Stimulated activated naive CD8-positive, alpha-beta T cell treated with anti-CD3 and anti-CD28 coated beads, Interleukin-15, Interleukin-2, amounts not matched to agents 100 ng/mL and 50 ng/mL, for 24 hours (primary cell): Measurements from ENCODE around the gene GLRX.
A peak's percentile ranks its signal among the peaks of the same experiment; 100 is the strongest.
"Not testable (repeated sequence)": the region's sequence is repeated elsewhere in the genome, so short reads cannot be mapped to it uniquely, and the experiment has no call there.

Experiments used
- H3K27ac Mint-ChIP-seq: one replicate; pipeline ENCODE4 v1.8.0; 2021; ENCODE audit warnings: mild to moderate bottlenecking, mixed read lengths
- H3K27me3 Mint-ChIP-seq: one replicate; pipeline ENCODE4 v1.8.0; 2021; ENCODE audit warnings: mixed read lengths
- H3K36me3 Mint-ChIP-seq: one replicate; pipeline ENCODE4 v1.8.0; 2021; ENCODE audit warnings: low read depth, mixed read lengths
- H3K4me1 Mint-ChIP-seq: one replicate; pipeline ENCODE4 v1.8.0; 2021; ENCODE audit warnings: low read depth, mixed read lengths
- H3K4me3 Mint-ChIP-seq: one replicate; pipeline ENCODE4 v1.8.0; 2021; ENCODE audit warnings: mild to moderate bottlenecking, mixed read lengths
- H3K9me3 Mint-ChIP-seq: one replicate; pipeline ENCODE4 v1.8.0; 2021; ENCODE audit warnings: mixed read lengths

GLRX gene

DNA sequence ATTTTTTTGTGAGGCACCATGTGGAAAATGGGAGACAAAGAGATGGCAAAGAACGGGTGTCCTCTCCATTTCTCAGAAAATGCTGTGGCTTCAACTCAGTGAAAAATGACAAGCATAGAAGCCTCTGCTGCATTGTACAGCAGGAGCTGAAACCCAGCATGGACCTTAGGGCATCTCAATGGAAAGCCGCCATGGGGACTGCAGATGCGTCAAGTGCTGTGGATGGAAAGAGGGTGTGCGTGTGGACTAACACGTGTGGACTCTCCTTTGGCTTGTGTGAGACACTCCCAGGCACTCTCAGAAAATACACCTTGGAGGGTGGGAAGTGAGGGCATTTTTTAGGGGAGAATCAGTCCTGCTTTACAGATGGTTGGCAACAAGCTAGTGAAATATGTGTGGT is 2.2 kb upstream of the GLRX start:
- Mint-ChIP-seq H3K4me1 (peaks cover 59% of the 10 kb centered on the region), H3K36me3 (no peaks in the 10 kb centered on the region), H3K4me3 (peak overlapping the region; percentile 93), H3K27ac (peak overlapping the region; percentile 93), H3K9me3 (no peaks in the 10 kb centered on the region), H3K27me3 (no peaks in the 10 kb centered on the region)

DNA sequence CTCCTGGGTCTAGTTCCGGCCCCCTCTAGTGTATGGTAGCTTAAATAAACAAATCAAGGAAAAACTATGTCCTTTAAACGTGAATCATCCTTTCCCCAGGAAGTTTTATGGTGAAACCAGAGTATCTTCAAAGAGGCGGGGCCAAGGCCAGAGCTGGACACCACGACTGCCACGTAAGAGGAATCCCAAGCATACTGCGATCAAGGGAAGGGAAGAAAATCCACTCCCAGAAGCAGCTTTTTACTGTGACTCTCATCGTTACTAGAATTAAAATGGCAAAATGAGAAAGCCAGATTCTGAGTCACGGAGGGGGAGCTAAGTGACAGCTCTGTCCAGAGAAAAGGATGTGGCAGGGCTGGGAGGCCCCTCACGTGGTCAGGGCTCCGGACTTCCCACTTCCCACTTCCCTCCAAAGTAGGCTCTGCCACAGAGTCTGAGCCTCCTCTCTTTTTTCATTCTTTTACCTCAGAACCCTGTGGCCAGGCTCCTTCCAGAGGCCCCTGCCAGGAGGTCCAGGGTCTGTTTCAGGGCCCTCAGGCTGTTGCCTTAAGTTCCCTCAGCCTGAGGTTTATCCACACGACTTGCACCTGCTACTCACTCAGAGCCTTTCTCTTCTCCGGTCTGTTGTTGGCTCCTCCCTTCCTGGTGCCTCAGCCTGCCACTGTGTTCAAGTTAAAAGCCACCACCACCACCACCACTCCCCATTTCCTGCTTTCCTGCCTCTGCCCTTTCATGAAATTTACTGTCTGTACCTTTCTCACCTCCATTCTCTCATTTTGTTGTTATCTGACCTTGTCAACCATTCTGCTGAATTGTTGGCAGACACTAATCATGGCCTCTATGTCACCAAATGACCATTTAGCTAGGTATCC is 1.4 kb upstream of the GLRX start:
- Mint-ChIP-seq H3K4me1 (peaks cover 64% of the 10 kb centered on the region), H3K27ac (peak overlapping the region; percentile 93), H3K36me3 (no peaks in the 10 kb centered on the region), H3K27me3 (no peaks in the 10 kb centered on the region), H3K9me3 (no peaks in the 10 kb centered on the region), H3K4me3 (peak overlapping the region; percentile 93)

DNA sequence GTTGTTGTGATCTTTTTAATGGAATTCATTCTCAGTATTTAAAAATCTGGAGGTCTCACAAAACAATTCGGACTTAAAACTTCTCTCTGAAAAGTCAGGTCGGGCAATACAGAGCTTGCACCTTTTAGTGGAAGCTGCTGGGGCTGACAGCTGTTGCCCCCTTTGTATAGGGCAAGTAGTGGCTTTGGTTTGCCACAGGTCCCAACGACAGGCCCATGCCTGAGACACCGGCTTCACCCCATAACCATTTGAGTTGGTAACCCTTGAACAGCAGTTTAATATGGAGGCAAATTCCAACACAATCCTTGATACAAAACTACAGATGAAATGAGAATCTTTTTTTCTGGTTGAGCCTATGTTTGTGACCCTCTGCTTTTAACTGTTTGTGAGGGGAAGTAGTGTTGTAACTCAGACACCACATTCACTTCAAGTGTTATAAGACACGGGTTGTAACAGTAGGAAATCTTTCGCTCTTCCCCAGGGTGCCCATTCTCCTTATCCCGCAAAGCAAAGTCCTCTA is 752 bp upstream of the GLRX start:
- Mint-ChIP-seq H3K9me3 (no peaks in the 10 kb centered on the region), H3K4me1 (peaks cover 71% of the 10 kb centered on the region)

GRCh38 chr5:95822043-95822541 is 434 bp downstream of the GLRX start:
- no peaks in the 10 kb centered on the region for H3K9me3 Mint-ChIP-seq
- peak overlapping the region; percentile 93 for H3K4me3 Mint-ChIP-seq
- H3K27ac Mint-ChIP-seq: peak overlapping the region; percentile 93
- H3K36me3 Mint-ChIP-seq: no peaks in the 10 kb centered on the region
- H3K4me1 Mint-ChIP-seq: peaks cover 78% of the 10 kb centered on the region
- no peaks in the 10 kb centered on the region for H3K27me3 Mint-ChIP-seq

More for the DNA sequence above, 752 bp upstream of the GLRX start:
- Mint-ChIP-seq H3K27me3 (no peaks in the 10 kb centered on the region), H3K36me3 (no peaks in the 10 kb centered on the region), H3K4me3 (peak overlapping the region; percentile 93), H3K27ac (peak overlapping the region; percentile 93)

DNA sequence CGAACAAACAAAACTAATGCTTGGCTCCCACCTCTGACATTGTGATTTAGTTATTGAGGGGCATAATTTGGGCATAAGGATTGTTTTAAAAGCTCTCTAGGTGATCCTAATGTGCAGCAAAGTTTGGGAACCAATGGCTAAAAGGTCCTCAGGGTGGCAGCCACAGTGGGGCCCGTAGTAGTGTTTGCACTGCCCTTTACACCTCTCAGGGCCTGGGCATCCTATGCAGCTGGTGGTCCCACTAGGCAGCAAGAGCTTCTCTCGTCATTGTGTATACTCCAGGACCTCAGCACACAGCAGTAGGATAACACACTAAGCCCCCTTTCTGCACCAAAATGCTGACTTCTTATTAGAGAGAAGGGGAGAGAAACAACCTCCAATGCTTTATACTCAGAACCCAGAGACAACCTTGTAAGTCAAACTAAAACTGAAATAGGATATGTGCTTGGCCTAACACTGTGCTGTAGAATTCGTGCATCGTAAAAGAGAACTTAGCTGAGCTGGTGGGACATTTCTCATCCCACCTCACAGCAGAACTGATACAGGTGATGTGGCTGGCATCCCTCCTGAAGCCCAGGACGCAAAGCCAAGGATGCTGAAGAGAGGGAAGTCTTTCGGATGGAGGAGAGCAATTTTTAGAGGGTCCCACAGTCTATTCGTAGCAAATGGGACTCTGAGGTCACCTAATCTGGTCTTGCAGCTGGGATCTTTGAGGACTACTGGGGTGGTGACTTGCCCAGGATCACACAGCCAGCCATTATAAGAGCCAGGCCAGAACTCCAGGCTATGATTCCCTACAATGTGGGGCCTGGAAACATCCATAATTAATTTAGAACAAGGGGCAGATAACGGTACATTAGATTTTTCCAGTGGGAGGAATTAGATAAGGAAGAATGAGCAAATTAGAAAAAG is 1.2 kb downstream of the GLRX start:
- H3K9me3 Mint-ChIP-seq: no peaks in the 10 kb centered on the region
- H3K27me3 Mint-ChIP-seq: no peaks in the 10 kb centered on the region
- H3K36me3 Mint-ChIP-seq: peaks cover 4% of the 10 kb centered on the region
- H3K4me3 Mint-ChIP-seq: peak overlapping the region; percentile 93
- peak overlapping the region; percentile 93 for H3K27ac Mint-ChIP-seq
- peaks cover 85% of the 10 kb centered on the region for H3K4me1 Mint-ChIP-seq

- peaks cover 84% of the 10 kb centered on the region for H3K4me1 Mint-ChIP-seq
- H3K27ac Mint-ChIP-seq: peak overlapping the region; percentile 93
- H3K4me3 Mint-ChIP-seq: peak overlapping the region; percentile 81
- peaks cover 20% of the 10 kb centered on the region for H3K36me3 Mint-ChIP-seq
- H3K27me3 Mint-ChIP-seq: no peaks in the 10 kb centered on the region
- H3K9me3 Mint-ChIP-seq: no peaks in the 10 kb centered on the region
Observed at GRCh38 chr5:95818181-95819147, 4.1 kb downstream of the GLRX start.

- Mint-ChIP-seq H3K36me3 (peaks cover 20% of the 10 kb centered on the region), H3K27me3 (no peaks in the 10 kb centered on the region), H3K27ac (peak overlapping the region; percentile 93), H3K9me3 (no peaks in the 10 kb centered on the region), H3K4me3 (peak overlapping the region; percentile 81), H3K4me1 (peaks cover 84% of the 10 kb centered on the region)
Observed at GRCh38 chr5:95817430-95817829, 5.1 kb downstream of the GLRX start.

- H3K9me3 Mint-ChIP-seq: no peaks in the 10 kb centered on the region
- H3K27me3 Mint-ChIP-seq: no peaks in the 10 kb centered on the region
- peaks cover 20% of the 10 kb centered on the region for H3K36me3 Mint-ChIP-seq
- H3K4me1 Mint-ChIP-seq: peaks cover 89% of the 10 kb centered on the region
- peak overlapping the region; percentile 81 for H3K4me3 Mint-ChIP-seq
- H3K27ac Mint-ChIP-seq: peak overlapping the region; percentile 86
Observed at GRCh38 chr5:95816776-95817175, 5.8 kb downstream of the GLRX start.

- peak overlapping the region; percentile 8 for H3K4me3 Mint-ChIP-seq
- peaks cover 20% of the 10 kb centered on the region for H3K36me3 Mint-ChIP-seq
- H3K9me3 Mint-ChIP-seq: no peaks in the 10 kb centered on the region
- H3K27me3 Mint-ChIP-seq: no peaks in the 10 kb centered on the region
- peaks cover 89% of the 10 kb centered on the region for H3K4me1 Mint-ChIP-seq
- peak overlapping the region; percentile 86 for H3K27ac Mint-ChIP-seq
Observed at GRCh38 chr5:95816341-95816740, 6.2 kb downstream of the GLRX start.

DNA sequence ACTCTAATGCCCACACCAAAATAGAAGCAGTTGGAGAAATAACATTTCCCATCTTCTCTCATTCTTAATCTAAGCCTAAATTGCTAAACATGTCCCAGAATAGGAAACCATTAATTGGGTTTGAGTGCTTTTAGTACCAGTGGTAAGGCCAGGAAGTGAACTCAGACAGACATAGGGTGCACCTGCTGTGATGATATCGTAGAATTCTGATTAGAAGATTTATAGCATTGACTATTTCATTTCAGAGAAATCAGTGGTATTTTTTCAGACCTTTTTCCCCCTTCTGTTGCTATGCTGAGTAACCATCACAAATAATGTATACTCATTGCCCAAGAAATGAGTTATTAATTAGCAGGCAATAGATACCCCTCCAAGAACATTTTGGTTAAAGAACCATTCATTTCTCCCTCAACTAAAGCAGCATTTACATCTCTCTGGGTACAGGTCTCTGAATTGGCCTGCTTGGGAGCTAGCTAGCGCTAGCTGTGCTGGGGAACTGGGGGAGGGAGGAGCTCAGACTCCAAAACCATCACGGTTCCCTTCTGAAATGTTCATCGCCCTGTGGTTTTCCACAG is 7.3 kb downstream of the GLRX start:
- Mint-ChIP-seq H3K4me1 (peaks cover 90% of the 10 kb centered on the region), H3K27me3 (no peaks in the 10 kb centered on the region), H3K4me3 (peak overlapping the region; percentile 8), H3K36me3 (peaks cover 20% of the 10 kb centered on the region), H3K27ac (peak overlapping the region; percentile 86), H3K9me3 (no peaks in the 10 kb centered on the region)

- H3K27me3 Mint-ChIP-seq, H3K4me3 Mint-ChIP-seq, H3K9me3 Mint-ChIP-seq: not testable (repeated sequence)
- H3K27ac Mint-ChIP-seq: peak overlapping the region; percentile 0
- H3K36me3 Mint-ChIP-seq: peaks cover 20% of the 10 kb centered on the region
- H3K4me1 Mint-ChIP-seq: peaks cover 93% of the 10 kb centered on the region
Observed at GRCh38 chr5:95813035-95813434, 9.5 kb downstream of the GLRX start.

- peaks cover 85% of the 10 kb centered on the region for H3K4me1 Mint-ChIP-seq
- H3K27me3 Mint-ChIP-seq: no peaks in the 10 kb centered on the region
- H3K27ac Mint-ChIP-seq: peak overlapping the region; percentile 81
- H3K36me3 Mint-ChIP-seq: peaks cover 20% of the 10 kb centered on the region
- H3K9me3 Mint-ChIP-seq: no peaks in the 10 kb centered on the region
- peak overlapping the region; percentile 19 for H3K4me3 Mint-ChIP-seq
Observed at GRCh38 chr5:95812074-95812471, 10.5 kb downstream of the GLRX start.

DNA sequence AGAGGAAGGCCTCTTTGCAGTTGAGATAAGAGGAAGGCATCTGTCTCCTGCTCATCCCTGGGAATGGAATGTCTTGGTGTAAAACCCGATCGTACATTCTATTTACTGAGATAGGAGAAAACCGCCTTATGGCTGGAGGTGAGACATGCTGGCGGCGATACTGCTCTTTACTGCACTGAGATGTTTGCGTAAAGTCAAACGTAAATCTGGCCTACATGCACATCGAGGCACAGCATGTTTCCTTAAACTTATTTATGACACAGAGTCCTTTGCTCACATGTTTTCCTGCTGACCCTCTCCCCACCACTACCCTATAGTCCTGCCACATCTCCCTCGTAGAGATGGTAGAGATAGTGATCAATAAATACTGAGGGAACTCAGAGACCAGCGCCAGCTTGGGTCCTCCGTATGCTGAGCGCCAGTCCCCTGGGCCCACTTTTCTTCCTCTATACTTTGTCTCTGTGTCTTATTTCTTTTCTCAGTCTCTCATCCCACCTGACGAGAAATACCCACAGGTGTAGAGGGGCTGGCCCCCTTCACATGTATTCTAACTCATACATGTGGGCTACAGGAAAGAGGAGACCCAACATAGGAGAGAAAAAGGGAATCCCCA is 11.0 kb downstream of the GLRX start:
- H3K27me3 Mint-ChIP-seq, H3K9me3 Mint-ChIP-seq: not testable (repeated sequence)
- Mint-ChIP-seq H3K4me1 (peaks cover 80% of the 10 kb centered on the region), H3K27ac (peak overlapping the region; percentile 81), H3K4me3 (peak overlapping the region; percentile 19), H3K36me3 (peaks cover 17% of the 10 kb centered on the region)
